Measurements from ENCODE around the gene RHO.

RHO gene

GRCh38 chr3:129563332-129563731 lies 34.9 kb downstream of the RHO start:
- no peak for FAIRE-seq

GRCh38 chr3:129563850-129564535 lies 35.6 kb downstream of the RHO start:
- FAIRE-seq: no peak

GRCh38 chr3:129564981-129565644 lies 36.7 kb downstream of the RHO start:
- FAIRE-seq: no peak

GRCh38 chr3:129565902-129566301 lies 37.5 kb downstream of the RHO start:
- FAIRE-seq: no peak

- no peak for FAIRE-seq
These were observed 38.8 kb downstream of the RHO start for GRCh38 chr3:129567176-129567705.

GRCh38 chr3:129567939-129568338 lies 39.5 kb downstream of the RHO start:
- no peak for FAIRE-seq

GRCh38 chr3:129569856-129570255 lies 41.4 kb downstream of the RHO start:
- FAIRE-seq: no peak

GRCh38 chr3:129571605-129572547 lies 43.4 kb downstream of the RHO start:
- no peak for FAIRE-seq

- no peak for FAIRE-seq
These were observed 44.2 kb downstream of the RHO start for GRCh38 chr3:129572603-129573002.

GRCh38 chr3:129573493-129573892 lies 45.1 kb downstream of the RHO start:
- no peak for FAIRE-seq

- FAIRE-seq: no peak
These were observed 45.8 kb downstream of the RHO start for GRCh38 chr3:129574206-129574605.

GRCh38 chr3:129575233-129575996 lies 47.0 kb downstream of the RHO start:
- no peak for FAIRE-seq

- no peak for FAIRE-seq
These were observed 47.6 kb downstream of the RHO start for GRCh38 chr3:129575997-129576384.

- FAIRE-seq: no peak
These were observed 48.3 kb downstream of the RHO start for GRCh38 chr3:129576514-129577352.

- no peak for FAIRE-seq
These were observed 48.9 kb downstream of the RHO start for GRCh38 chr3:129577366-129577765.

- FAIRE-seq: no peak
These were observed 49.7 kb downstream of the RHO start for GRCh38 chr3:129577925-129578786.

GRCh38 chr3:129579991-129580390 lies 51.6 kb downstream of the RHO start:
- FAIRE-seq: no peak

GRCh38 chr3:129581623-129582022 lies 53.2 kb downstream of the RHO start:
- no peak for FAIRE-seq

- FAIRE-seq: no peak
These were observed 54.4 kb downstream of the RHO start for GRCh38 chr3:129582799-129583198.

- FAIRE-seq: no peak
These were observed 54.9 kb downstream of the RHO start for GRCh38 chr3:129583289-129583688.

- FAIRE-seq: no peak
These were observed 56.2 kb downstream of the RHO start for GRCh38 chr3:129584631-129585030.
